Nasal cavity respiratory epithelium epithelial cell of viscerocranial mucosa (primary cell): ENCODE results near the gene CYP11A1. TPM values are rescaled to one million over a fixed set of nuclear protein-coding genes. Genes with fewer than 3 reads are reported as not detected.

Experiments used
- total RNA-seq: library from RNA; depleted of rRNA; stranded (reverse); fragments of >200 nt; gene quantifications from 2 replicates; pipeline ENCODE4 v1.2.3, GENCODE V29; 2014

CYP11A1 gene
- under 0.01 and 0.07 TPM in 2 replicates for total RNA-seq

GRCh38 chr15:74367296-74367854, at the start of gene CYP11A1:
Gene CYP11A1 (minus strand): TSS chr15:74367646. CDS start chr15:74367585, 61 bp downstream.

Other genes with a start within 250 kb of the CYP11A1 start
- under 0.01 and 0.14 TPM in 2 replicates for gene ISLR2, start 237.1 kb downstream of the CYP11A1 start, total RNA-seq
- gene ISLR, start 193.9 kb downstream of the CYP11A1 start, total RNA-seq, result not detected in 2 replicates
- 0.34 and 3.5 TPM in 2 replicates for gene STRA6, start 164.9 kb downstream of the CYP11A1 start, total RNA-seq
- gene CCDC33, start 131.3 kb downstream of the CYP11A1 start, total RNA-seq, result 0.50 TPM in 1 of 2 replicates, not detected in the other
- gene SEMA7A, start 66.3 kb upstream of the CYP11A1 start, total RNA-seq, result 14.0 and 20.9 TPM in 2 replicates
- 26.7 and 26.8 TPM in 2 replicates for gene UBL7, start 93.5 kb upstream of the CYP11A1 start, total RNA-seq
- 5.5 and 8.6 TPM in 2 replicates for gene ARID3B, start 173.6 kb upstream of the CYP11A1 start, total RNA-seq
- gene CLK3, start 248.2 kb upstream of the CYP11A1 start, total RNA-seq, result 49.2 and 55.3 TPM in 2 replicates